Naive thymus-derived CD8-positive, alpha-beta T cell (primary cell): ENCODE data around the gene PDCD2L. TPM values are rescaled to one million over a fixed set of nuclear protein-coding genes. Genes with fewer than 3 reads are reported as not detected.
A peak's percentile ranks its signal among the peaks of the same experiment; 100 is the strongest.
"Not testable (repeated sequence)": the region's sequence is repeated elsewhere in the genome, so short reads cannot be mapped to it uniquely, and the experiment has no call there.

Experiments
- ATAC-seq, 2 donors: fragments of 150-1000 bp; cut with Tn5 transposase in 1 of 2; sonication (Bioruptor Pico), chemical (Tn5 transposase) in 1 of 2; 1 replicate in 1 of 2; 2 replicates in 1 of 2; pipeline ENCODE4 v1.10.0; 2021; ENCODE audit warnings: mild to moderate bottlenecking in 2 of 2, moderate library complexity in 2 of 2
- POLR2A ChIA-PET: fragments of 350-600 bp; sonication (Branson Sonifier 250); formaldehyde crosslinking; loops from one replicate; lab custom pipeline; 2021; ENCODE audit warnings: antibody characterized with exemption; lab: Charles Lee
- DNase-seq, 10 donors: peaks; one replicate each; pipeline versions ENCODE4 v3.0.0 to v3.0.0-alpha.2; 2020 to 2022
- H3K27ac Mint-ChIP-seq, 10 donors: one replicate each; pipeline ENCODE4 v1.8.0; 2020 to 2022; ENCODE audit warnings: mild to moderate bottlenecking in 10 of 10, mixed read lengths in 10 of 10, moderate library complexity in 4 of 10, inconsistent platforms in 1 of 10
- H3K27me3 Mint-ChIP-seq, 5 donors: one replicate each; pipeline ENCODE4 v1.8.0; 2021 to 2022; ENCODE audit warnings: mixed read lengths in 5 of 5
- H3K36me3 Mint-ChIP-seq, 3 donors: one replicate each; pipeline ENCODE4 v1.8.0; 2020 to 2022; ENCODE audit warnings: mixed read lengths in 3 of 3, mild to moderate bottlenecking in 2 of 3, inconsistent platforms in 1 of 3
- H3K4me1 Mint-ChIP-seq, 4 donors: one replicate each; pipeline ENCODE4 v1.8.0; 2021 to 2022; ENCODE audit warnings: mixed read lengths in 4 of 4
- H3K4me3 Mint-ChIP-seq, 10 donors: one replicate each; pipeline ENCODE4 v1.8.0; 2020 to 2022; ENCODE audit warnings: mild to moderate bottlenecking in 10 of 10, mixed read lengths in 10 of 10, moderate library complexity in 6 of 10, inconsistent platforms in 1 of 10
- H3K9me3 Mint-ChIP-seq, 9 donors: one replicate each; pipeline ENCODE4 v1.8.0; 2020 to 2022; ENCODE audit warnings: mixed read lengths in 9 of 9, mild to moderate bottlenecking in 3 of 9, inconsistent platforms in 1 of 9, moderate library complexity in 1 of 9
- polyA plus RNA-seq, 3 donors: library from polyadenylated mRNA; unstranded; fragments of 300-500 nt; fragmentation: Illumina TruSeq; gene quantifications; one replicate each; pipeline ENCODE4 v1.2.3, GENCODE V29; 2021
- total RNA-seq, 8 experiments: library from RNA in 2 of 8; stranded (reverse) in 2 of 8; gene quantifications; one replicate each; pipeline ENCODE4 v1.2.3 and lab custom pipeline; 2021 to 2026

Gene PDCD2L
- total and polyA plus RNA-seq, 5 experiments from 2014 or later, result 13.8 to 25.9 (median 17.6) TPM

GRCh38 chr19:34380639-34381241 lies 23.5 kb upstream of the PDCD2L start:
- H3K27ac Mint-ChIP-seq, result no peak overlapping the region
- H3K36me3 Mint-ChIP-seq, result peaks cover 0 to 71% (median 15%) of the 10 kb centered on the region in 3 donors
- H3K9me3 Mint-ChIP-seq, result no peaks in the 10 kb centered on the region
- ATAC-seq, result no peak
- H3K4me3 Mint-ChIP-seq, result no peak overlapping the region
- H3K4me1 Mint-ChIP-seq, result peaks cover 0 to 21% (median 5%) of the 10 kb centered on the region in 4 donors
- H3K27me3 Mint-ChIP-seq, result no peaks in the 10 kb centered on the region
- POLR2A ChIA-PET, result interaction anchor here (0.5 kb wide), 1 partner anchor 16 kb away, joined by 4 read pairs; no protein-coding TSS in a partner anchor
- no peak for DNase-seq

DNA sequence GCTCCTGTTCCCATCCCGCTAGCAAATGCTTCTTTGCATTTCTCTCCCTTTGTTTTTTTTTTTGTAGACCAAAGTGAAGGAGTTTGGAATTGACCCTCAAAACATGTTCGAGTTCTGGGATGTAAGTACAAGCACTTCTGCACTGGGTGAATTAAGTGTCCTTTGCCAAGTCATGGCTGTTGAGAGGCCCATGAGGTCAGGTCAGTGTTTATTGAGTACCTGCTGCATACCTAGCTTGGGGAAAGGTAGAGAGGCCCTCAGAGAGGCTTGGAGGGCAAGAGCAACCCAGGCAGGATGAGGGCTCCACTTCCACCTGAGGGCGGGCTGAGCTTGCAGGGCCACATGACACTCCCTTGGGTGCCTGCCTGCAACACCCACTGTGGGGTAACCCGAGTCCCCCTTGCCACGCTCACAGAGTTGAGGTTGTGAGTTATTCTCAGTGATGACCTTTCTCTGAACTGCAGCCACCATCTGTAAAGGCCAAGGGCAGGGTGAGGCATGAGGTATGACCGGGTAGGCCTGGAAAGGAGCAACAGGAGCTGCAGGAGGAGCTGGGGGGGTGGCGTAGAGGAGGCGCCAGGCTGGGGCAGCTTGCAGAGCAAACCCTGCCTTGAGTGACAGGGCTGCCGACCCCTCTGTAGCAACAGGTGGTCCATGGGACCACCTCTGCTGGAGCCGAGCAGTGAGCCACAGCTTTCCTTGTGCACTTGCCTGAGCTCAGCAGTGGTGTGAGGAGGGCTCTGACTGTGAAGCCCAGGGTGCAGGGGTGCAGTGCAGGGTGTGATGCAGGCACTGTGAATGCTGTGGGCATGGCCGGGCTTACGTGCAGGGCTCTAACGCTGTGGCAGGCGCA lies 22.6 kb upstream of the PDCD2L start:
- no peaks in the 10 kb centered on the region for H3K9me3 Mint-ChIP-seq
- DNase-seq (no peak), ATAC-seq (no peak)
- POLR2A ChIA-PET, result no interaction called here
- peaks cover 0 to 69% (median 15%) of the 10 kb centered on the region in 3 donors for H3K36me3 Mint-ChIP-seq
- no peak overlapping the region for H3K4me3 Mint-ChIP-seq
- no peaks in the 10 kb centered on the region for H3K27me3 Mint-ChIP-seq
- peak overlapping the region in 1 of 10 donors; percentile 10 for H3K27ac Mint-ChIP-seq
- peaks cover 5 to 25% (median 6%) of the 10 kb centered on the region in 4 donors for H3K4me1 Mint-ChIP-seq

DNA sequence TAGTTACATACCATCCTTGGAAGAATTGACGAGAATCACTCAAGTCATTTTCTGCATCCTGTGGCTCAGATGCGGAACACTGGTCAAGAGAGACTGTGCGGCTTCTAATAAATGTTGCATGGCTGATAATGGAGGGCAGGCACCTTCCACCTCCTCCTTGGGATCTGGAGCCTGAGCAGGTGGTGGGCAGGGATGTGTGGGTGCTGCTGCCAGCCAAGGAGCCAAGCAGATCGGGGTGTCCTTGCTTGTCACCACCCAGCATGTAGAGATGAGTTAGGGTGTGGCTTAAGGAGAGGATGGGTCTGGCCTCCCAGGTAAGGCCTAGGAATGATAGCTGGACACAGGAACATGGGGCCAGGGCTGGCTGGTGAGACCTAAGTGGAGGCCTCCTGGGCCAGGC lies 21.7 kb upstream of the PDCD2L start:
- Mint-ChIP-seq H3K4me3 (no peak overlapping the region), H3K4me1 (peaks cover 5 to 25% (median 6%) of the 10 kb centered on the region in 4 donors), H3K9me3 (no peaks in the 10 kb centered on the region), H3K36me3 (peaks cover 0 to 66% (median 15%) of the 10 kb centered on the region in 3 donors), H3K27ac (peak overlapping the region in 4 of 10 donors; percentile 56 to 89 (median 68)), H3K27me3 (no peaks in the 10 kb centered on the region)
- DNase-seq, result no peak
- ATAC-seq, result no peak
- POLR2A ChIA-PET, result no interaction called here

DNA sequence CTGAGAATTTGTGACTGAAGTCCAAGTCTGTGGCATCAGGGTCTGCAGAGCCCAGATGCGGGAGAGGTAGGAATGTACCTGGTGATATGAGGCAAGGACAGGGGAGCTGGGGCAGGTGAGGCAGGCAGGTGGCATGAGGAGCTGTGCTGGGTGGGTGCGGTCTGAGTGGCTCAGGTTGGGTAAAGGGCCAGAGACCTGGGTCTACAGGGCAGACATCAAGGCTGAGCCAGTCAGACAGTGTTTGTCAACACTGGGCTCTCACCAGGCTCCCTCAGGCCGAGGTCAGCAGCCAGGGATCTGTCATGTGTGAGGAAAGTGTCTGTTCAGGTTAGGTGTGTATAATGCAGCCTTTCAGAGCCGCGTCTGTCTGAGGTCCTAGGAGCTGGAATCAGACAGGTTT lies 20.6 kb upstream of the PDCD2L start:
- Mint-ChIP-seq H3K4me3 (no peak overlapping the region), H3K27me3 (no peaks in the 10 kb centered on the region), H3K4me1 (peaks cover 5 to 25% (median 6%) of the 10 kb centered on the region in 4 donors), H3K9me3 (no peaks in the 10 kb centered on the region), H3K27ac (peak overlapping the region in 6 of 10 donors; percentile 20 to 89 (median 62)), H3K36me3 (peaks cover 0 to 60% (median 12%) of the 10 kb centered on the region in 3 donors)
- POLR2A ChIA-PET, result no interaction called here
- ATAC-seq (no peak), DNase-seq (no peak)

- no peak for ATAC-seq
- Mint-ChIP-seq H3K4me3 (no peak overlapping the region), H3K27ac (peak overlapping the region in 4 of 10 donors; percentile 12 to 46 (median 20)), H3K36me3 (peaks cover 0 to 41% (median 7%) of the 10 kb centered on the region in 3 donors), H3K4me1 (peaks cover 5 to 25% (median 6%) of the 10 kb centered on the region in 4 donors), H3K9me3 (no peaks in the 10 kb centered on the region), H3K27me3 (no peaks in the 10 kb centered on the region)
- no peak for DNase-seq
- POLR2A ChIA-PET, result no interaction called here
Observed at GRCh38 chr19:34386645-34387445, 17.4 kb upstream of the PDCD2L start.

DNA sequence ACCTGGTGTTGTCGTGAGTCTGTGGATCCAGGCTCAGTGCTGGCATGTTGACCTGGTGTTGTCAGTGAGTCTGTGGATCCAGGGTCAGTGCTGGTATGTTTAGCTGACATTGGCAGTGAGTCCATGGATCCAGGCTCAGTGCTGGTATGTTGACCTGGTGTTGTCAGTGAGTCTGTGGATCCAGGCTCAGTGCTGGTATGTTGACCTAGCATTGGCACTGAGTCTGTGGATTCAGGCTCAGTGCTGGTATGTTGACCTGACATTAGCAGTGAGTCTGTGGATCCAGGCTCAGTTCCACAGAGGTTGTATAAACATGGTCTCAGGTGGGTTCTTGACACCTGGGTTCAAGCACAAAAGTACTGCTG lies 16.8 kb upstream of the PDCD2L start:
- POLR2A ChIA-PET, result no interaction called here
- no peaks in the 10 kb centered on the region for H3K9me3 Mint-ChIP-seq
- H3K27me3 Mint-ChIP-seq, result no peaks in the 10 kb centered on the region
- H3K4me3 Mint-ChIP-seq, result no peak overlapping the region
- DNase-seq (no peak), ATAC-seq (no peak)
- peaks cover 0 to 39% (median 6%) of the 10 kb centered on the region in 3 donors for H3K36me3 Mint-ChIP-seq
- H3K27ac Mint-ChIP-seq, result peak overlapping the region in 2 of 10 donors; percentile 7 to 21
- peaks cover 5 to 24% (median 6%) of the 10 kb centered on the region in 4 donors for H3K4me1 Mint-ChIP-seq

DNA sequence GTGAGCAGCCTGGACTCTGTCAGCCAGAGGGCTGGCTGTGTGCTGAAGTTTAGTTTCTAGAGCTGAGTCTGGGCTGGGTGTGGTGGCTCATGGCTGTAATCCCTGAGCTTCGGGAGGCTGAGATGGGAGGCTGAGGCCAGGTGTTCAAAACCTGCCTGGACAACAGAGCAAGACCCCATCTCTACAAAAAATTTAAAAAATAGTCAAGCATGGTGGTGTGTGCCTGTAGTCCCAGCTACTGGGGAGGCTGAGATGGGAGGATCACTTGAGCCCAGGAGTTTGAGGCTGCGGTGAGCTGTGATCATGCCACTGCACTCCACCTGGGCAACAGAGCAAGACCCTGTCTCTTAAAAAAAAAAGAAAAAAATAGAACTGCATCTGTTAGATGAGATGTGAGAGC lies 15.5 kb upstream of the PDCD2L start:
- H3K27ac Mint-ChIP-seq, result peak overlapping the region in 1 of 10 donors; percentile 18
- not testable (repeated sequence) for ATAC-seq, H3K9me3 Mint-ChIP-seq, H3K27me3 Mint-ChIP-seq, H3K4me3 Mint-ChIP-seq, DNase-seq
- POLR2A ChIA-PET, result interaction anchor here (0.8 kb wide), 1 partner anchor 12 kb away, joined by 3 read pairs; no protein-coding TSS in a partner anchor
- H3K4me1 Mint-ChIP-seq, result peaks cover 4 to 14% (median 6%) of the 10 kb centered on the region in 4 donors
- peaks cover 0 to 30% (median 0%) of the 10 kb centered on the region in 3 donors for H3K36me3 Mint-ChIP-seq

GRCh38 chr19:34391813-34392212 lies 12.4 kb upstream of the PDCD2L start:
- DNase-seq, result no peak
- H3K27me3 Mint-ChIP-seq, result no peaks in the 10 kb centered on the region
- POLR2A ChIA-PET, result no interaction called here
- H3K9me3 Mint-ChIP-seq, result no peaks in the 10 kb centered on the region
- H3K36me3 Mint-ChIP-seq, result peaks cover 0 to 27% (median 2%) of the 10 kb centered on the region in 3 donors
- no peak overlapping the region for H3K27ac Mint-ChIP-seq
- H3K4me1 Mint-ChIP-seq, result no peaks in the 10 kb centered on the region
- no peak overlapping the region for H3K4me3 Mint-ChIP-seq
- ATAC-seq, result no peak

- ATAC-seq, result no peak
- Mint-ChIP-seq H3K4me3 (no peak overlapping the region), H3K27me3 (no peaks in the 10 kb centered on the region), H3K4me1 (no peaks in the 10 kb centered on the region), H3K27ac (peak overlapping the region in 1 of 10 donors; percentile 53), H3K9me3 (no peaks in the 10 kb centered on the region), H3K36me3 (peaks cover 0 to 38% (median 2%) of the 10 kb centered on the region in 3 donors)
- POLR2A ChIA-PET, result no interaction called here
- no peak for DNase-seq
Observed at GRCh38 chr19:34393031-34393430, 11.2 kb upstream of the PDCD2L start.

GRCh38 chr19:34393629-34394028 lies 10.6 kb upstream of the PDCD2L start:
- H3K27me3 Mint-ChIP-seq, result no peaks in the 10 kb centered on the region
- H3K27ac Mint-ChIP-seq, result no peak overlapping the region
- no peak overlapping the region for H3K4me3 Mint-ChIP-seq
- DNase-seq, result no peak
- H3K9me3 Mint-ChIP-seq, result no peaks in the 10 kb centered on the region
- POLR2A ChIA-PET, result no interaction called here
- peaks cover 0 to 39% (median 2%) of the 10 kb centered on the region in 3 donors for H3K36me3 Mint-ChIP-seq
- no peak for ATAC-seq
- no peaks in the 10 kb centered on the region for H3K4me1 Mint-ChIP-seq

DNA sequence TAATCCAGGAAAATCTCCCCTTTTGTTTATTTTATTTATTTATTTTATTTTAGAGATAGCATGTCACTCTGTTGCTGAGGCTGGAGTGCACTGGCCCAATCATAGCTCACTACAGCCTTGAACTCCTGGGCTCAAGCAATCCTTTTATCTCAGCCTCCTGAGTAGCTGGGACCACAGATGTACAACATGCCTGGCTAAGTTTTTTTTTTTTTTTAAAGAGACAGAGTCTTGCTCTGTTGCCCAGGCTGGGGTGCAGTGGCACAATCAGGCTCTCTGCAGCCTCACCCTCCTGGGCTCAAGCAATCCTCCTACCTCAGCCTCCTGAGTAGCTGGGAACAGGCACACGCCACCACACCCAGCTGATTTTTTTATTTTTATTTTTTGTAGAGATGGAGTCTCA lies 6.3 kb upstream of the PDCD2L start:
- H3K4me3 Mint-ChIP-seq, result no peak overlapping the region
- peaks cover 0 to under 1% (median 0%) of the 10 kb centered on the region in 4 donors for H3K4me1 Mint-ChIP-seq
- H3K9me3 Mint-ChIP-seq, result no peaks in the 10 kb centered on the region
- H3K36me3 Mint-ChIP-seq, result peaks cover 0 to 60% (median 12%) of the 10 kb centered on the region in 3 donors
- DNase-seq, result no peak
- POLR2A ChIA-PET, result interaction anchor here (0.7 kb wide), 1 partner anchor 8 kb away, joined by 3 read pairs; no protein-coding TSS in a partner anchor
- no peaks in the 10 kb centered on the region for H3K27me3 Mint-ChIP-seq
- no peak for ATAC-seq
- no peak overlapping the region for H3K27ac Mint-ChIP-seq

GRCh38 chr19:34399886-34400285 lies 4.3 kb upstream of the PDCD2L start:
- peaks cover 0 to 46% (median 12%) of the 10 kb centered on the region in 3 donors for H3K36me3 Mint-ChIP-seq
- H3K4me3 Mint-ChIP-seq, result no peak overlapping the region
- H3K4me1 Mint-ChIP-seq, result peaks cover 0 to 10% (median 8%) of the 10 kb centered on the region in 4 donors
- no peak overlapping the region for H3K27ac Mint-ChIP-seq
- no peak for ATAC-seq
- no peaks in the 10 kb centered on the region for H3K27me3 Mint-ChIP-seq
- H3K9me3 Mint-ChIP-seq, result no peaks in the 10 kb centered on the region
- DNase-seq, result no peak
- POLR2A ChIA-PET, result interaction anchor here (0.5 kb wide), 1 partner anchor 25 kb away, joined by 3 read pairs; no protein-coding TSS in a partner anchor
